Measurements from ENCODE around the gene XPNPEP2.

XPNPEP2 gene

GRCh38 chrX:129800186-129800585 lies 61.4 kb downstream of the XPNPEP2 start:
- DNase-seq (ENCODE audit: low spot score), result no peak

- no peak for DNase-seq (ENCODE audit: low spot score)
Measured at GRCh38 chrX:129802863-129803262, 64.1 kb downstream of the XPNPEP2 start.

GRCh38 chrX:129804806-129805205 lies 66.0 kb downstream of the XPNPEP2 start:
- no peak for DNase-seq (ENCODE audit: low spot score)

- DNase-seq (ENCODE audit: low spot score), result no peak
Measured at GRCh38 chrX:129808158-129808828, 69.5 kb downstream of the XPNPEP2 start.

GRCh38 chrX:129808829-129809796 lies 70.3 kb downstream of the XPNPEP2 start:
- no peak for DNase-seq (ENCODE audit: low spot score)

- no peak for DNase-seq (ENCODE audit: low spot score)
Measured at GRCh38 chrX:129813662-129814368, 75.0 kb downstream of the XPNPEP2 start.

GRCh38 chrX:129818123-129818522 lies 79.3 kb downstream of the XPNPEP2 start:
- no peak for DNase-seq (ENCODE audit: low spot score)

Measured in activated CD4-positive, alpha-beta T cell treated with anti-CD3 and anti-CD28 coated beads, Interleukin-2, Interleukin-4, amounts not matched to agents 100 ng/mL and 50 ng/mL, durations not matched to agents 16 hours and 8 hours (primary cell).